HepG2 (cell line): ENCODE measurements around the gene CCDC3.

Experiments
- EZH2 ChIP-seq: conservative IDR thresholded peaks from 2 replicates; pipeline ENCODE4 v1.6.1; 2012; ENCODE audit warnings: mild to moderate bottlenecking, low read depth, low read length, moderate library complexity
- SUZ12 ChIP-seq: fragments of 150-350 bp; IDR thresholded peaks from 2 replicates; pipeline ENCODE4 v1.6.1; 2014; ENCODE audit warnings: low read depth, low read length
- ZKSCAN8 ChIP-seq: IDR thresholded peaks from 2 replicates; pipeline ENCODE4 v1.6.1; 2016; ENCODE audit warnings: borderline replicate concordance, missing genetic modification reagents, missing compliant biosample characterization
- ZNF331 ChIP-seq: sonication (generic); formaldehyde crosslinking; IDR thresholded peaks from 2 replicates; pipeline ENCODE4 v1.4.0; 2020; ENCODE audit warnings: missing genetic modification reagents
- TF ChIP-seq, protein P1 (sequence below): IDR thresholded peaks from 2 replicates; pipeline ENCODE4 v1.6.1; 2016
- TF ChIP-seq, protein P2 (sequence below): sonication (generic); formaldehyde crosslinking; IDR thresholded peaks from 2 replicates; pipeline ENCODE4 v1.4.0; 2020; ENCODE audit warnings: low read depth, mild to moderate bottlenecking, missing genetic modification reagents

DNA sequence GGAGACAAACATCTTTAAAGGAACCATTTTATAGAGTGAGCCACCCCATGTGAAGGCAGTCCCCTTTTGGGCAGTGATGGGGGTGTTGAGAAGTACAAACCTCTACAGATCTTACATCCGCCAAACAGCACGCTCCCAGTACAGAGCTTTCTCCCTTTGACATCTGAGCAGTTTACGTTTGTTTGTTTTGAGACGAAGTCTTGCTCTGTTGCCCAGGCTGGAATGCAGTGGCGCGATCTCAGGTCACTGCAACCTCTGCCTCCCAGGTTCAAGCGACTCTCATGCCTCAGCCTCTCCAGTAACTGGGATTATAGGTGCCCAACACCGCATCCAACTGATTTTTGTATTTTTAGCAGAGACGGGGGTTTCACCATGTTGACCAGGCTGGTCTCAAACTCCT is 128.9 kb downstream of the CCDC3 start:
- TF ChIP-seq SUZ12 (no peak), ZKSCAN8 (CRISPR knock-in tag) (no peak), ZNF331 (no peak), EZH2 (no peak)
- TF ChIP-seq, protein P1, sequence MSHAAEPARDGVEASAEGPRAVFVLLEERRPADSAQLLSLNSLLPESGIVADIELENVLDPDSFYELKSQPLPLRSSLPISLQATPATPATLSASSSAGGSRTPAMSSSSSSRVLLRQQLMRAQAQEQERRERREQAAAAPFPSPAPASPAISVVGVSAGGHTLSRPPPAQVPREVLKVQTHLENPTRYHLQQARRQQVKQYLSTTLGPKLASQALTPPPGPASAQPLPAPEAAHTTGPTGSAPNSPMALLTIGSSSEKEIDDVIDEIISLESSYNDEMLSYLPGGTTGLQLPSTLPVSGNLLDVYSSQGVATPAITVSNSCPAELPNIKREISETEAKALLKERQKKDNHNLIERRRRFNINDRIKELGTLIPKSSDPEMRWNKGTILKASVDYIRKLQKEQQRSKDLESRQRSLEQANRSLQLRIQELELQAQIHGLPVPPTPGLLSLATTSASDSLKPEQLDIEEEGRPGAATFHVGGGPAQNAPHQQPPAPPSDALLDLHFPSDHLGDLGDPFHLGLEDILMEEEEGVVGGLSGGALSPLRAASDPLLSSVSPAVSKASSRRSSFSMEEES (CRISPR knock-in tag): no peak
- TF ChIP-seq, protein P2, sequence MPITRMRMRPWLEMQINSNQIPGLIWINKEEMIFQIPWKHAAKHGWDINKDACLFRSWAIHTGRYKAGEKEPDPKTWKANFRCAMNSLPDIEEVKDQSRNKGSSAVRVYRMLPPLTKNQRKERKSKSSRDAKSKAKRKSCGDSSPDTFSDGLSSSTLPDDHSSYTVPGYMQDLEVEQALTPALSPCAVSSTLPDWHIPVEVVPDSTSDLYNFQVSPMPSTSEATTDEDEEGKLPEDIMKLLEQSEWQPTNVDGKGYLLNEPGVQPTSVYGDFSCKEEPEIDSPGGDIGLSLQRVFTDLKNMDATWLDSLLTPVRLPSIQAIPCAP (CRISPR knock-in tag): no peak
